GM23338 (cell line): ENCODE data around the gene DCUN1D2. TPM values are rescaled to one million over a fixed set of nuclear protein-coding genes. Genes with fewer than 3 reads are reported as not detected.

Experiments
- ATAC-seq: fragments of 200-7000 bp; cut with Tn5 transposase; 3 replicates; pipeline ENCODE4 v1.9.1; 2020
- DNase-seq: peaks from one replicate; pipeline ENCODE4 v3.0.0-alpha.2; 2015; ENCODE audit warnings: low spot score
- H2AFZ ChIP-seq: fragments of 200-600 bp; sonication (generic); 2 replicates; pipeline ENCODE4 v1.8.0; 2016; ENCODE audit warnings: antibody characterized with exemption, mild to moderate bottlenecking, moderate library complexity
- H3F3A ChIP-seq: fragments of 200-600 bp; sonication (generic); replicated peaks from 2 replicates; pipeline ENCODE4 v1.8.0; 2017; ENCODE audit warnings: antibody characterized with exemption, mixed run types, low read depth
- H3K27ac ChIP-seq: fragments of 200-600 bp; sonication (generic); 2 replicates; pipeline ENCODE4 v1.6.1; 2016; ENCODE audit warnings: low read depth
- H3K27me3 ChIP-seq: fragments of 200-600 bp; sonication (generic); 2 replicates; pipeline ENCODE4 v1.8.0; 2016; ENCODE audit warnings: mild to moderate bottlenecking, mixed run types, moderate library complexity; ENCODE audit not compliant: insufficient read depth
- H3K36me3 ChIP-seq: fragments of 200-600 bp; sonication (generic); 2 replicates; pipeline ENCODE4 v1.8.0; 2016; ENCODE audit warnings: mild to moderate bottlenecking; ENCODE audit not compliant: insufficient read depth
- H3K4me1 ChIP-seq: fragments of 200-600 bp; sonication (generic); 2 replicates; pipeline ENCODE4 v1.8.0; 2016; ENCODE audit warnings: mild to moderate bottlenecking, moderate library complexity; ENCODE audit not compliant: insufficient read depth
- H3K4me2 ChIP-seq: fragments of 200-600 bp; sonication (generic); 2 replicates; pipeline ENCODE4 v1.7.1; 2017; ENCODE audit warnings: mixed run types
- H3K4me3 ChIP-seq: fragments of 200-600 bp; sonication (generic); 2 replicates; pipeline ENCODE4 v1.6.1; 2016; ENCODE audit warnings: mixed run types
- H3K79me2 ChIP-seq: fragments of 200-600 bp; sonication (generic); replicated peaks from 2 replicates; pipeline ENCODE4 v1.8.0; 2017; ENCODE audit warnings: mild to moderate bottlenecking; ENCODE audit not compliant: insufficient read depth
- H3K9me2 ChIP-seq: fragments of 200-600 bp; sonication (generic); 2 replicates; pipeline ENCODE4 v1.8.0; 2017; ENCODE audit not compliant: insufficient read depth
- H4K20me1 ChIP-seq: fragments of 200-600 bp; sonication (generic); replicated peaks from 2 replicates; pipeline ENCODE4 v1.8.0; 2017; ENCODE audit warnings: mild to moderate bottlenecking; ENCODE audit not compliant: insufficient read depth
- H3K27ac Mint-ChIP-seq: 2 replicates; pipeline ENCODE4 v1.8.0; 2020; ENCODE audit warnings: inconsistent platforms, mild to moderate bottlenecking, moderate library complexity, mixed read lengths
- H3K27me3 Mint-ChIP-seq: 3 replicates; pipeline ENCODE4 v1.8.0; 2022; ENCODE audit warnings: low read depth, mild to moderate bottlenecking, moderate library complexity, mixed read lengths, inconsistent platforms; ENCODE audit not compliant: insufficient read depth, poor library complexity
- H3K36me3 Mint-ChIP-seq: 3 replicates; pipeline ENCODE4 v1.8.0; 2021; ENCODE audit warnings: low read depth, mild to moderate bottlenecking, inconsistent platforms, moderate library complexity, mixed read lengths
- H3K4me1 Mint-ChIP-seq: 3 replicates; pipeline ENCODE4 v1.8.0; 2020; ENCODE audit warnings: mild to moderate bottlenecking, inconsistent platforms, mixed read lengths
- H3K4me3 Mint-ChIP-seq: 3 replicates; pipeline ENCODE4 v1.8.0; 2021; ENCODE audit warnings: moderate library complexity, mild to moderate bottlenecking, inconsistent platforms, mixed read lengths
- H3K9me3 Mint-ChIP-seq: 3 replicates; pipeline ENCODE4 v1.8.0; 2020; ENCODE audit warnings: moderate library complexity, mild to moderate bottlenecking, inconsistent platforms, mixed read lengths
- CREB1 ChIP-seq: fragments of 250-450 bp; sonication (Bioruptor Pico); IDR thresholded peaks from 2 replicates; pipeline ENCODE4 v1.5.0; 2020; ENCODE audit warnings: low read depth, mild to moderate bottlenecking, moderate library complexity
- CTCF ChIP-seq, 2 experiments: fragments of 200-600 bp in 1 of 2; sonication (generic) in 1 of 2; conservative IDR thresholded peaks; 2 replicates each; pipeline versions ENCODE4 v1.5.1 to v1.6.1; 2016 to 2017; ENCODE audit warnings: antibody characterized with exemption in 2 of 2, low read depth in 2 of 2, mild to moderate bottlenecking in 2 of 2, moderate library complexity in 1 of 2
- EZH2 ChIP-seq: fragments of 200-600 bp; sonication (generic); IDR thresholded peaks from one replicate; pipeline ENCODE4 v1.8.0; 2017; ENCODE audit warnings: antibody characterized with exemption, mild to moderate bottlenecking, low read depth; ENCODE audit not compliant: unreplicated experiment
- EZH2phosphoT487 ChIP-seq: fragments of 200-600 bp; sonication (generic); IDR thresholded peaks from one replicate; pipeline ENCODE4 v1.8.1; 2018; ENCODE audit warnings: antibody characterized with exemption; ENCODE audit not compliant: unreplicated experiment
- JUNB ChIP-seq: IDR thresholded peaks from one replicate; pipeline ENCODE4 v1.6.1; 2016; ENCODE audit warnings: antibody characterized with exemption; ENCODE audit not compliant: unreplicated experiment
- NANOG ChIP-seq: IDR thresholded peaks from 2 replicates; pipeline ENCODE4 v1.6.1; 2016; ENCODE audit warnings: antibody characterized with exemption, borderline replicate concordance
- POLR2AphosphoS5 ChIP-seq: IDR thresholded peaks from 2 replicates; pipeline ENCODE4 v1.6.1; 2016; ENCODE audit warnings: antibody characterized with exemption, low read depth
- REST ChIP-seq: IDR thresholded peaks from one replicate; pipeline ENCODE4 v1.6.1; 2018; ENCODE audit warnings: antibody characterized with exemption; ENCODE audit not compliant: unreplicated experiment
- ZNF114 ChIP-seq: fragments of 250-450 bp; sonication (Bioruptor Pico); IDR thresholded peaks from 2 replicates; pipeline ENCODE4 v1.5.0; 2020; ENCODE audit warnings: mild to moderate bottlenecking, moderate library complexity
- ZNF331 ChIP-seq: fragments of 250-450 bp; sonication (Bioruptor Pico); IDR thresholded peaks from 2 replicates; pipeline ENCODE4 v1.5.0; 2020; ENCODE audit warnings: low read depth, mild to moderate bottlenecking, moderate library complexity
- polyA plus RNA-seq: library from polyadenylated mRNA; unstranded; fragments of >200 nt; fragmentation: Nextera tagmentation; extraction: Ambion mirVana; gene quantifications from 2 replicates; pipeline ENCODE4 v1.2.1, GENCODE V29; 2016
- total RNA-seq: library from RNA; depleted of rRNA; stranded (reverse); fragments of >200 nt; shearing (Covaris generic); gene quantifications from 2 replicates; pipeline ENCODE4 v1.2.3, GENCODE V29; 2014

DCUN1D2 gene
- total and polyA plus RNA-seq, 2 experiments from 2014 or later: 12.3 to 38.0 TPM

GRCh38 chr13:113479179-113479578 is 11.3 kb downstream of the DCUN1D2 start:
- no peaks in the 10 kb centered on the region for H3K9me3 Mint-ChIP-seq
- peaks cover 62% of the 10 kb centered on the region for H3K79me2 ChIP-seq
- H3K27me3 Mint-ChIP-seq: peaks cover 4% of the 10 kb centered on the region

GRCh38 chr13:113477724-113478123 is 12.8 kb downstream of the DCUN1D2 start:
- H3F3A ChIP-seq: 0 out of 2 replicates have a peak, but pooled peaks cover 6% of the 10 kb centered on the region
- H3K27me3 ChIP-seq: no peaks in the 10 kb centered on the region
- peaks cover 43% of the 10 kb centered on the region for H4K20me1 ChIP-seq
- Mint-ChIP-seq H3K27ac (no peak overlapping the region), H3K4me3 (no peak overlapping the region), H3K36me3 (peaks cover 51% of the 10 kb centered on the region), H3K27me3 (peaks cover 2% of the 10 kb centered on the region), H3K4me1 (no peaks in the 10 kb centered on the region), H3K9me3 (no peaks in the 10 kb centered on the region)
- peaks cover 53% of the 10 kb centered on the region for H3K79me2 ChIP-seq
- no peak overlapping the region for H3K4me3 ChIP-seq
- peaks cover 46% of the 10 kb centered on the region for H3K36me3 ChIP-seq
- no peak overlapping the region for H3K27ac ChIP-seq
- 0 out of 2 replicates have a peak, but pooled peaks cover 6% of the 10 kb centered on the region for H3K4me1 ChIP-seq
- H2AFZ ChIP-seq: no peak overlapping the region
- TF ChIP-seq CREB1 (CRISPR knock-in tag) (no peak), JUNB (no peak), EZH2 (no peak)
- DNase-seq: no peak
- H3K4me2 ChIP-seq: no peak overlapping the region
- no peaks in the 10 kb centered on the region for H3K9me2 ChIP-seq
- no peak for ATAC-seq

More at GRCh38 chr13:113479179-113479578, 11.3 kb downstream of the DCUN1D2 start:
- H3K4me2 ChIP-seq: no peak overlapping the region
- ATAC-seq (no peak), DNase-seq (no peak)
- H3K9me2 ChIP-seq: no peaks in the 10 kb centered on the region
- Mint-ChIP-seq H3K4me3 (no peak overlapping the region), H3K4me1 (peaks cover 11% of the 10 kb centered on the region), H3K36me3 (peaks cover 43% of the 10 kb centered on the region), H3K27ac (no peak overlapping the region)
- H3K27me3 ChIP-seq: no peaks in the 10 kb centered on the region
- no peak overlapping the region for H2AFZ ChIP-seq
- no peak overlapping the region for H3K4me3 ChIP-seq
- H3K4me1 ChIP-seq: peaks cover 19% of the 10 kb centered on the region; the same call in 1 of the 2 replicates
- TF ChIP-seq ZNF331 (CRISPR knock-in tag): no peak
- no peak for TF ChIP-seq REST
- no peak for TF ChIP-seq ZNF114 (CRISPR knock-in tag)
- peaks cover 53% of the 10 kb centered on the region for H4K20me1 ChIP-seq
- no peak overlapping the region for H3K27ac ChIP-seq
- H3K36me3 ChIP-seq: peaks cover 37% of the 10 kb centered on the region
- H3F3A ChIP-seq: 0 out of 2 replicates have a peak, but pooled peaks cover 3% of the 10 kb centered on the region

- H4K20me1 ChIP-seq: peaks cover 34% of the 10 kb centered on the region; the same call in 1 of the 2 replicates
- Mint-ChIP-seq H3K4me1 (no peaks in the 10 kb centered on the region), H3K4me3 (no peak overlapping the region), H3K36me3 (peaks cover 51% of the 10 kb centered on the region), H3K27ac (no peak overlapping the region), H3K27me3 (peaks cover 7% of the 10 kb centered on the region), H3K9me3 (no peaks in the 10 kb centered on the region)
- DNase-seq (no peak), ATAC-seq (no peak)
- no peaks in the 10 kb centered on the region for H3K27me3 ChIP-seq
- H3F3A ChIP-seq: 0 out of 2 replicates have a peak, but pooled peaks cover 6% of the 10 kb centered on the region
- no peak overlapping the region for H3K27ac ChIP-seq
- H3K9me2 ChIP-seq: no peaks in the 10 kb centered on the region
- H3K4me2 ChIP-seq: no peak overlapping the region
- no peak overlapping the region for H2AFZ ChIP-seq
- peaks cover 44% of the 10 kb centered on the region for H3K79me2 ChIP-seq
- no peak for TF ChIP-seq EZH2phosphoT487
- TF ChIP-seq NANOG: no peak
- TF ChIP-seq JUNB: no peak
- no peak for TF ChIP-seq REST
- TF ChIP-seq POLR2AphosphoS5: no peak
- TF ChIP-seq CTCF (conservative IDR thresholded peaks at IDR 0.05; ENCODE audit: low read depth in 2 of 2): no peak
- H3K4me3 ChIP-seq: no peak overlapping the region
- H3K36me3 ChIP-seq: peaks cover 46% of the 10 kb centered on the region
- no peaks in the 10 kb centered on the region for H3K4me1 ChIP-seq
Measured at GRCh38 chr13:113476811-113477210, 13.7 kb downstream of the DCUN1D2 start.
